Keratinocyte (primary cell): ENCODE results near the gene PKNOX2. TPM values are rescaled to one million over a fixed set of nuclear protein-coding genes. Genes with fewer than 3 reads are reported as not detected.

Experiments used
- DNase-seq: peaks from one replicate; pipeline ENCODE4 v3.0.0-alpha.2; 2011; ENCODE audit warnings: low read depth, missing footprints, low spot score
- FAIRE-seq: peaks from 2 replicates; lab custom pipeline; 2011; peaks lifted over from hg19 to GRCh38; lab: Jason Lieb, UNC
- H2AFZ ChIP-seq: 2 replicates; pipeline ENCODE4 v1.6.0; 2012; ENCODE audit warnings: low read length, control low read depth, inconsistent platforms; ENCODE audit not compliant: control insufficient read depth
- H3K27ac ChIP-seq: 2 replicates; pipeline ENCODE4 v1.5.1; 2011; ENCODE audit warnings: low read length; ENCODE audit not compliant: control insufficient read depth, insufficient read depth
- H3K27me3 ChIP-seq: 3 replicates; pipeline ENCODE4 v1.6.0; 2011; ENCODE audit warnings: low read length; ENCODE audit not compliant: control insufficient read depth, insufficient read depth; ENCODE audit errors: extremely low read depth
- H3K36me3 ChIP-seq, 2 experiments: 2 replicates in 1 of 2; 3 replicates in 1 of 2; pipeline ENCODE4 v1.5.1; 2011; ENCODE audit warnings: low read length in 2 of 2, mild to moderate bottlenecking in 1 of 2; ENCODE audit not compliant: control insufficient read depth in 2 of 2, insufficient read depth in 2 of 2; ENCODE audit errors: extremely low read depth in 1 of 2
- H3K4me1 ChIP-seq: 3 replicates; pipeline ENCODE4 v1.5.1; 2011; ENCODE audit warnings: low read length; ENCODE audit not compliant: control insufficient read depth, insufficient read depth; ENCODE audit errors: extremely low read depth
- H3K4me2 ChIP-seq: 3 replicates; pipeline ENCODE4 v1.6.0; 2011; ENCODE audit warnings: low read depth, low read length; ENCODE audit not compliant: control insufficient read depth, insufficient read depth; ENCODE audit errors: extremely low read depth
- H3K4me3 ChIP-seq, 3 experiments: fragments of 200-600 bp in 1 of 3; sonication (generic) in 1 of 3; 2 replicates in 2 of 3; 3 replicates in 1 of 3; pipeline ENCODE4 v1.5.1; 2011 to 2016; ENCODE audit warnings: low read length in 3 of 3, mild to moderate bottlenecking in 3 of 3, control low read depth in 2 of 3, inconsistent platforms in 1 of 3, low read depth in 1 of 3, mixed read lengths in 1 of 3, mixed run types in 1 of 3, moderate library complexity in 1 of 3; ENCODE audit not compliant: control insufficient read depth in 2 of 3, insufficient read depth in 2 of 3; ENCODE audit errors: extremely low read depth in 1 of 3
- H3K79me2 ChIP-seq: 2 replicates; pipeline ENCODE4 v1.6.0; 2012; ENCODE audit warnings: low read length; ENCODE audit not compliant: control insufficient read depth, insufficient read depth
- H3K9ac ChIP-seq: 3 replicates; pipeline ENCODE4 v1.6.0; 2011; ENCODE audit warnings: low read length; ENCODE audit not compliant: control insufficient read depth, insufficient read depth; ENCODE audit errors: extremely low read depth
- H3K9me1 ChIP-seq: 3 replicates; pipeline ENCODE4 v1.6.0; 2011; ENCODE audit warnings: low read length; ENCODE audit not compliant: control insufficient read depth, insufficient read depth; ENCODE audit errors: extremely low read depth
- H3K9me3 ChIP-seq: 2 replicates; pipeline ENCODE4 v1.5.1; 2012; ENCODE audit warnings: low read depth, low read length; ENCODE audit not compliant: control insufficient read depth
- H4K20me1 ChIP-seq: 3 replicates; pipeline ENCODE4 v1.6.0; 2011; ENCODE audit warnings: low read length; ENCODE audit not compliant: control insufficient read depth, insufficient read depth; ENCODE audit errors: extremely low read depth
- EZH2 ChIP-seq: IDR thresholded peaks from one replicate; pipeline ENCODE4 v1.6.1; 2012; ENCODE audit warnings: inconsistent platforms, mild to moderate bottlenecking, low read length, moderate library complexity
- dilution Hi-C: fragments of 300-500 bp; cut with MboI; formaldehyde crosslinking; loops from one replicate; pipeline ENCODE4 v1.7.0; 2020; ENCODE audit warnings: low sequenced_read_pairs; ENCODE audit not compliant: extremely low pct_ligation_motif_present
- polyA plus RNA-seq, 5 experiments: library from polyadenylated mRNA; depleted of rRNA in 3 of 5; stranded (reverse) in 3 of 5; stranded (forward) in 1 of 5; unstranded in 1 of 5; fragments of >200 nt; gene quantifications; 1 replicate in 1 of 5; 2 replicates in 3 of 5; 3 replicates in 1 of 5; pipeline versions ENCODE4 v1.2.1 to v1.2.3, GENCODE V29; 2011 to 2012; ENCODE audit warnings: missing spikeins in 2 of 5, low read depth in 1 of 5, low replicate concordance in 1 of 5
- TF ChIP-seq, protein P1 (sequence below), 3 experiments: IDR thresholded peaks in 1 of 3; conservative IDR thresholded peaks in 1 of 3; optimal IDR thresholded peaks in 1 of 3; 2 replicates in 2 of 3; 3 replicates in 1 of 3; pipeline versions ENCODE3 to v1.5.1; 2011; ENCODE audit warnings: low read length in 3 of 3, mild to moderate bottlenecking in 3 of 3, moderate library complexity in 2 of 3, control low read depth in 1 of 3, inconsistent platforms in 1 of 3; ENCODE audit not compliant: insufficient read depth in 2 of 3; ENCODE audit errors: extremely low read depth in 1 of 3

The PKNOX2 gene
- polyA plus RNA-seq, 1 donor (not counting 4 experiments of a cell fraction or from before 2014, with no cell fraction given): 0.05 TPM

DNA sequence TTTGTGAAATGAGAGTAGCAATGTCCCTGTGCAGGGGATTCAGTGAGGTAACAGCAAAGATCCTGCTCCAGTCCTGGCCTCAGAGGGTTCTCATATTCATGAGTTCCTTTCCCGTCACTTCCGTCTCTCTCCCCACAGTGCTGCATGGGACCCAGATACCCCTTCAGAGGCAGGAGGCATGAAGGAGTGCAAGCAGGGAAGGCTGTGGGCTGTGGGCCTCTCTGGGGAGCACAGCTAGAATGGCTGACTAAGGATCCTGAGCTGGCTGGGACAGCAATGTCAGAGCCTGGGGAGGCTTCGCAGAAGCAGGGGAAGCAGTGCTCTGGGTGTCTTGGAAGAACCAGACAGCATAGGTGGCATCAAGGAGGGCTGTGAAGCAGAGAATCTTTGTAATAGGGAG lies 13.0 kb downstream of the PKNOX2 start:
- FAIRE-seq (no peak), DNase-seq (no peak)
- dilution Hi-C loops: no loop called here
- no peak overlapping the region for H3K4me3 ChIP-seq
- no peak overlapping the region for H2AFZ ChIP-seq
- TF ChIP-seq, protein P1, sequence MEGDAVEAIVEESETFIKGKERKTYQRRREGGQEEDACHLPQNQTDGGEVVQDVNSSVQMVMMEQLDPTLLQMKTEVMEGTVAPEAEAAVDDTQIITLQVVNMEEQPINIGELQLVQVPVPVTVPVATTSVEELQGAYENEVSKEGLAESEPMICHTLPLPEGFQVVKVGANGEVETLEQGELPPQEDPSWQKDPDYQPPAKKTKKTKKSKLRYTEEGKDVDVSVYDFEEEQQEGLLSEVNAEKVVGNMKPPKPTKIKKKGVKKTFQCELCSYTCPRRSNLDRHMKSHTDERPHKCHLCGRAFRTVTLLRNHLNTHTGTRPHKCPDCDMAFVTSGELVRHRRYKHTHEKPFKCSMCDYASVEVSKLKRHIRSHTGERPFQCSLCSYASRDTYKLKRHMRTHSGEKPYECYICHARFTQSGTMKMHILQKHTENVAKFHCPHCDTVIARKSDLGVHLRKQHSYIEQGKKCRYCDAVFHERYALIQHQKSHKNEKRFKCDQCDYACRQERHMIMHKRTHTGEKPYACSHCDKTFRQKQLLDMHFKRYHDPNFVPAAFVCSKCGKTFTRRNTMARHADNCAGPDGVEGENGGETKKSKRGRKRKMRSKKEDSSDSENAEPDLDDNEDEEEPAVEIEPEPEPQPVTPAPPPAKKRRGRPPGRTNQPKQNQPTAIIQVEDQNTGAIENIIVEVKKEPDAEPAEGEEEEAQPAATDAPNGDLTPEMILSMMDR (optimal IDR thresholded peaks at IDR 0.05 in 1 of 3, IDR thresholded peaks at IDR 0.05 in 1 of 3, conservative IDR thresholded peaks at IDR 0.05 in 1 of 3; ENCODE audit: extremely low read depth in 1 of 3, insufficient read depth in 2 of 3, low read length in 3 of 3): no peak
- no peak for TF ChIP-seq EZH2
- no peaks in the 10 kb centered on the region for H4K20me1 ChIP-seq
- H3K4me1 ChIP-seq: no peaks in the 10 kb centered on the region
- H3K9ac ChIP-seq: no peak overlapping the region
- H3K36me3 ChIP-seq: no peaks in the 10 kb centered on the region
- H3K27ac ChIP-seq: no peak overlapping the region
- H3K27me3 ChIP-seq: peaks cover 34% of the 10 kb centered on the region
- no peaks in the 10 kb centered on the region for H3K79me2 ChIP-seq
- H3K9me3 ChIP-seq: no peaks in the 10 kb centered on the region
- H3K4me2 ChIP-seq: no peak overlapping the region
- H3K9me1 ChIP-seq: no peaks in the 10 kb centered on the region

DNA sequence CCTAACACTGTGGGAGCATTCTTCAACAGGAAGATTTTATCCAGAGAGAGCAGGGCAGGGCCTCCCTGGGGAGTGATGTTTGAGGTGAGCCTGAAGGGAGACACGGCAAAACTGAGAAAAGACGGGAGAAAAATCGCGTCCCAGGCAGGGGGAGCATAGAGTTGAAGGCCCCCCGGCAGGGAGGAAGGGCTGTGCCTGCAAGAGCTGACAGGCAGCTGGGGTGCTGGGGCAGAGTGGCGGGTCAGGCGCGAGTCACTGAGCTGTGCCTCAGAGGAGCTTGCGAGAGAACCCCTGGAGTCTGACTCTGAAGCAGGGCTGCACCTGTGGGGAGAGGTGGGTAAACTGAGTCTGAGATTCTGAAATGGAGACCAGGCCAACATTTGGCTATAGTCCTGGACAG lies 14.8 kb downstream of the PKNOX2 start:
- Histone ChIP-seq H3K9me3 (no peaks in the 10 kb centered on the region), H3K27me3 (peaks cover 34% of the 10 kb centered on the region), H2AFZ (no peak overlapping the region), H3K79me2 (no peaks in the 10 kb centered on the region), H3K4me1 (no peaks in the 10 kb centered on the region), H3K9ac (no peak overlapping the region), H3K4me2 (no peak overlapping the region), H4K20me1 (no peaks in the 10 kb centered on the region), H3K9me1 (no peaks in the 10 kb centered on the region), H3K27ac (no peak overlapping the region), H3K36me3 (no peaks in the 10 kb centered on the region), H3K4me3 (no peak overlapping the region)
- no peak for TF ChIP-seq EZH2
- TF ChIP-seq, protein P1 (optimal IDR thresholded peaks at IDR 0.05 in 1 of 3, IDR thresholded peaks at IDR 0.05 in 1 of 3, conservative IDR thresholded peaks at IDR 0.05 in 1 of 3; ENCODE audit: extremely low read depth in 1 of 3, insufficient read depth in 2 of 3, low read length in 3 of 3): no peak
- dilution Hi-C loops: no loop called here
- FAIRE-seq (no peak), DNase-seq (no peak)
